ENCODE measurements around the gene PLOD3. TPM values are rescaled to one million over a fixed set of nuclear protein-coding genes. Genes with fewer than 3 reads are reported as not detected.

PLOD3 gene
- total and polyA plus RNA-seq, 9 of the 15 experiments (the other 6 are each of a cell fraction or from before 2014, with no cell fraction given), result 2.8 to 101 (median 30.9) TPM

DNA sequence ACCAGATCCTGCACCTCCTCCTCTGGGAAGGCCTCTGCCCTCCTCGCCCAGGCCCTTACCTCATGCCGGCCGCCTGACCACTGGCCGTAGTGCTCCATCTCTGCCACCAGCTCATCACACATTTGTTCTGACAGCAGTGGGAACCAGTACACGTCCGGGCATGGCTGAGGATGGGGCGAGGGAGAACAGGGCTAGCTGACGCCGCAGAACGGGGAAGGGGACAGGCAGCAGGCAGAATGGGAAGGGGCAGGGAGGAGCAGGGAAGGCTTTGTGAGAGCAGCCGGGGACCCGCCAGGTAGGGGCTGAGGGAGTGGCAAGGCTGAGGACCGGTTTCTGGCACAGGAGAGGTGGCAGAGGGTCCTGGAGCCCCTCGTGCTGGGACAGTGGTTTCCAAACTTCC lies 8.6 kb downstream of the PLOD3 start:
- no peak for DNase-seq (ENCODE audit: extremely low read depth in 1 of 4, low spot score in 3 of 4)
- BruUV-seq (replicated peaks), result no TSS peak
- ChIA-PET CTCF (ENCODE audit: low intra/inter-chr PET ratio) (no interaction called here), POLR2A (interaction anchor here (0.7 kb wide), 1 partner anchor 115 kb away, joined by 3 read pairs; no protein-coding TSS in a partner anchor)
- no peak overlapping the region for H3K4me3 ChIP-seq
- H3K9me1 ChIP-seq (ENCODE audit: control insufficient read depth, insufficient read depth, low read length), result no peaks in the 10 kb centered on the region
- no peak for ATAC-seq
- H3K79me2 ChIP-seq (ENCODE audit: control insufficient read depth, insufficient read depth, low read length), result no peaks in the 10 kb centered on the region
- H3K4me2 ChIP-seq (ENCODE audit: insufficient read depth, low read length), result no peak overlapping the region
- H2AFZ ChIP-seq (ENCODE audit: low read depth, low read length), result no peak overlapping the region
- peaks cover 0 to 30% of the 10 kb centered on the region in 2 experiments; a peak in 2 of 5 replicates for H3K4me1 ChIP-seq (replicated peaks in 1 of 2; ENCODE audit: control insufficient read depth in 2 of 2, insufficient read depth in 2 of 2, low read length in 2 of 2)
- in situ Hi-C loops (cut with MboI), result no loop called here
- H3K9me3 ChIP-seq (replicated peaks; ENCODE audit: control insufficient read depth, insufficient read depth, low read depth, low read length), result no peaks in the 10 kb centered on the region
- intact Hi-C loops (cut with micrococcal nuclease), result no loop called here
- H3K27ac ChIP-seq (ENCODE audit: extremely low read depth, low read depth, low read length), result no peak overlapping the region
- WGBS (ENCODE audit: insufficient coverage, low coverage, missing lambda C conversion rate), result 98% methylated on average over 12 of the region's 14 CpGs
- H4K20me1 ChIP-seq (replicated peaks; ENCODE audit: control insufficient read depth, insufficient read depth, low read length), result no peaks in the 10 kb centered on the region
- H3K36me3 ChIP-seq (ENCODE audit: control insufficient read depth, insufficient read depth, low read length), result peaks cover 63% of the 10 kb centered on the region; the same call in 2 of the 3 replicates
- no peak overlapping the region; a peak in 1 of 4 replicates for H3K9ac ChIP-seq (ENCODE audit: insufficient read depth in 1 of 2, low read depth in 2 of 2, low read length in 2 of 2)
- no peaks in the 10 kb centered on the region; a peak in 1 of 5 replicates for H3K27me3 ChIP-seq (ENCODE audit: control insufficient read depth in 2 of 2, insufficient read depth in 2 of 2, low read length in 2 of 2)
- FAIRE-seq, result no peak
- TF ChIP-seq, protein P1, sequence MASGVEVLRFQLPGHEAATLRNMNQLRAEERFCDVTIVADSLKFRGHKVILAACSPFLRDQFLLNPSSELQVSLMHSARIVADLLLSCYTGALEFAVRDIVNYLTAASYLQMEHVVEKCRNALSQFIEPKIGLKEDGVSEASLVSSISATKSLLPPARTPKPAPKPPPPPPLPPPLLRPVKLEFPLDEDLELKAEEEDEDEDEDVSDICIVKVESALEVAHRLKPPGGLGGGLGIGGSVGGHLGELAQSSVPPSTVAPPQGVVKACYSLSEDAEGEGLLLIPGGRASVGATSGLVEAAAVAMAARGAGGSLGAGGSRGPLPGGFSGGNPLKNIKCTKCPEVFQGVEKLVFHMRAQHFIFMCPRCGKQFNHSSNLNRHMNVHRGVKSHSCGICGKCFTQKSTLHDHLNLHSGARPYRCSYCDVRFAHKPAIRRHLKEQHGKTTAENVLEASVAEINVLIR (CRISPR knock-in tag; IDR thresholded peaks at IDR 0.05), result no peak
- peak; percentile 48; the same call in 1 of the 2 replicates for TF ChIP-seq RBFOX2 (IDR thresholded peaks at IDR 0.05; ENCODE audit: low read depth, low read length)
- no peak for TF ChIP-seq GTF2A2 (tag; IDR thresholded peaks at IDR 0.05)
- TF ChIP-seq, protein P2, sequence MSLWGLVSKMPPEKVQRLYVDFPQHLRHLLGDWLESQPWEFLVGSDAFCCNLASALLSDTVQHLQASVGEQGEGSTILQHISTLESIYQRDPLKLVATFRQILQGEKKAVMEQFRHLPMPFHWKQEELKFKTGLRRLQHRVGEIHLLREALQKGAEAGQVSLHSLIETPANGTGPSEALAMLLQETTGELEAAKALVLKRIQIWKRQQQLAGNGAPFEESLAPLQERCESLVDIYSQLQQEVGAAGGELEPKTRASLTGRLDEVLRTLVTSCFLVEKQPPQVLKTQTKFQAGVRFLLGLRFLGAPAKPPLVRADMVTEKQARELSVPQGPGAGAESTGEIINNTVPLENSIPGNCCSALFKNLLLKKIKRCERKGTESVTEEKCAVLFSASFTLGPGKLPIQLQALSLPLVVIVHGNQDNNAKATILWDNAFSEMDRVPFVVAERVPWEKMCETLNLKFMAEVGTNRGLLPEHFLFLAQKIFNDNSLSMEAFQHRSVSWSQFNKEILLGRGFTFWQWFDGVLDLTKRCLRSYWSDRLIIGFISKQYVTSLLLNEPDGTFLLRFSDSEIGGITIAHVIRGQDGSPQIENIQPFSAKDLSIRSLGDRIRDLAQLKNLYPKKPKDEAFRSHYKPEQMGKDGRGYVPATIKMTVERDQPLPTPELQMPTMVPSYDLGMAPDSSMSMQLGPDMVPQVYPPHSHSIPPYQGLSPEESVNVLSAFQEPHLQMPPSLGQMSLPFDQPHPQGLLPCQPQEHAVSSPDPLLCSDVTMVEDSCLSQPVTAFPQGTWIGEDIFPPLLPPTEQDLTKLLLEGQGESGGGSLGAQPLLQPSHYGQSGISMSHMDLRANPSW (CRISPR knock-in tag; IDR thresholded peaks at IDR 0.05), result no peak
- TF ChIP-seq, protein P3, sequence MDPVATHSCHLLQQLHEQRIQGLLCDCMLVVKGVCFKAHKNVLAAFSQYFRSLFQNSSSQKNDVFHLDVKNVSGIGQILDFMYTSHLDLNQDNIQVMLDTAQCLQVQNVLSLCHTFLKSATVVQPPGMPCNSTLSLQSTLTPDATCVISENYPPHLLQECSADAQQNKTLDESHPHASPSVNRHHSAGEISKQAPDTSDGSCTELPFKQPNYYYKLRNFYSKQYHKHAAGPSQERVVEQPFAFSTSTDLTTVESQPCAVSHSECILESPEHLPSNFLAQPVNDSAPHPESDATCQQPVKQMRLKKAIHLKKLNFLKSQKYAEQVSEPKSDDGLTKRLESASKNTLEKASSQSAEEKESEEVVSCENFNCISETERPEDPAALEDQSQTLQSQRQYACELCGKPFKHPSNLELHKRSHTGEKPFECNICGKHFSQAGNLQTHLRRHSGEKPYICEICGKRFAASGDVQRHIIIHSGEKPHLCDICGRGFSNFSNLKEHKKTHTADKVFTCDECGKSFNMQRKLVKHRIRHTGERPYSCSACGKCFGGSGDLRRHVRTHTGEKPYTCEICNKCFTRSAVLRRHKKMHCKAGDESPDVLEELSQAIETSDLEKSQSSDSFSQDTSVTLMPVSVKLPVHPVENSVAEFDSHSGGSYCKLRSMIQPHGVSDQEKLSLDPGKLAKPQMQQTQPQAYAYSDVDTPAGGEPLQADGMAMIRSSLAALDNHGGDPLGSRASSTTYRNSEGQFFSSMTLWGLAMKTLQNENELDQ (CRISPR knock-in tag; IDR thresholded peaks at IDR 0.05; ENCODE audit: borderline replicate concordance), result no peak
- TF ChIP-seq KAT7 (CRISPR knock-in tag; IDR thresholded peaks at IDR 0.05; ENCODE audit: borderline replicate concordance), result no peak
- TF ChIP-seq ZNF140 (CRISPR knock-in tag; IDR thresholded peaks at IDR 0.05), result no peak
- TF ChIP-seq, protein P4, sequence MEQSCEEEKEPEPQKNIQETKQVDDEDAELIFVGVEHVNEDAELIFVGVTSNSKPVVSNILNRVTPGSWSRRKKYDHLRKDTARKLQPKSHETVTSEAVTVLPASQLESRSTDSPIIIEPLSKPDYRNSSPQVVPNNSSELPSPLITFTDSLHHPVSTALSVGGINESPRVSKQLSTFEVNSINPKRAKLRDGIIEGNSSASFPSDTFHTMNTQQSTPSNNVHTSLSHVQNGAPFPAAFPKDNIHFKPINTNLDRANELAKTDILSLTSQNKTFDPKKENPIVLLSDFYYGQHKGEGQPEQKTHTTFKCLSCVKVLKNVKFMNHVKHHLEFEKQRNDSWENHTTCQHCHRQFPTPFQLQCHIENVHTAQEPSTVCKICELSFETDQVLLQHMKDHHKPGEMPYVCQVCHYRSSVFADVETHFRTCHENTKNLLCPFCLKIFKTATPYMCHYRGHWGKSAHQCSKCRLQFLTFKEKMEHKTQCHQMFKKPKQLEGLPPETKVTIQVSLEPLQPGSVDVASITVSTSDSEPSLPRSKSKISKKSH (CRISPR knock-in tag; IDR thresholded peaks at IDR 0.05), result no peak
- TF ChIP-seq, protein P5, sequence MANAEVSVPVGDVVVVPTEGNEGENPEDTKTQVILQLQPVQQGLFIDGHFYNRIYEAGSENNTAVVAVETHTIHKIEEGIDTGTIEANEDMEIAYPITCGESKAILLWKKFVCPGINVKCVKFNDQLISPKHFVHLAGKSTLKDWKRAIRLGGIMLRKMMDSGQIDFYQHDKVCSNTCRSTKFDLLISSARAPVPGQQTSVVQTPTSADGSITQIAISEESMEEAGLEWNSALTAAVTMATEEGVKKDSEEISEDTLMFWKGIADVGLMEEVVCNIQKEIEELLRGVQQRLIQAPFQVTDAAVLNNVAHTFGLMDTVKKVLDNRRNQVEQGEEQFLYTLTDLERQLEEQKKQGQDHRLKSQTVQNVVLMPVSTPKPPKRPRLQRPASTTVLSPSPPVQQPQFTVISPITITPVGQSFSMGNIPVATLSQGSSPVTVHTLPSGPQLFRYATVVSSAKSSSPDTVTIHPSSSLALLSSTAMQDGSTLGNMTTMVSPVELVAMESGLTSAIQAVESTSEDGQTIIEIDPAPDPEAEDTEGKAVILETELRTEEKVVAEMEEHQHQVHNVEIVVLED (CRISPR knock-in tag; IDR thresholded peaks at IDR 0.05), result no peak
- TF ChIP-seq HDAC2 (IDR thresholded peaks at IDR 0.05), result no peak
- no peak for TF ChIP-seq ZEB2 (IDR thresholded peaks at IDR 0.05)
- 0 out of 2 replicates have a peak, but pooled peaks have one; percentile 31 for TF ChIP-seq POLR2G (IDR thresholded peaks at IDR 0.05; ENCODE audit: low read depth, low read length)

Data from K562 (cell line).